Heart left ventricle (tissue), 16 donors: ENCODE data around the gene FAHD1. TPM values are rescaled to one million over a fixed set of nuclear protein-coding genes. Genes with fewer than 3 reads are reported as not detected.
"Not testable (repeated sequence)": the region's sequence is repeated elsewhere in the genome, so short reads cannot be mapped to it uniquely, and the experiment has no call there.

Source experiments
- ATAC-seq, 4 donors: fragments of 200-7000 bp; cut with Tn5 transposase; one replicate each; pipeline ENCODE4 v1.9.1; 2020 to 2022; ENCODE audit warnings: moderate library complexity in 4 of 4, mild to moderate bottlenecking in 3 of 4, moderate number of reproducible peaks in 1 of 4
- DNase-seq, 5 donors: peaks; one replicate each; pipeline ENCODE4 v3.0.0-alpha.2; 2020
- H3K27ac ChIP-seq, 12 donors: fragments of 200-600 bp; sonication (generic) in 4 of 12; one replicate each; pipeline versions ENCODE4 v1.5.0 to v1.8.0; 2016 to 2022; ENCODE audit warnings: mild to moderate bottlenecking in 2 of 12
- H3K27me3 ChIP-seq, 9 donors: fragments of 200-600 bp; sonication (generic) in 2 of 9; one replicate each; pipeline versions ENCODE4 v1.5.1 to v1.8.0; 2016 to 2022; ENCODE audit warnings: mild to moderate bottlenecking in 3 of 9
- H3K36me3 ChIP-seq, 9 donors: fragments of 200-600 bp; sonication (generic) in 2 of 9; one replicate each; pipeline versions ENCODE4 v1.5.0 to v1.8.0; 2018 to 2022; ENCODE audit warnings: mild to moderate bottlenecking in 2 of 9
- H3K4me1 ChIP-seq, 12 donors: fragments of 200-600 bp; sonication (generic) in 4 of 12; one replicate each; pipeline versions ENCODE4 v1.5.0 to v1.8.0; 2016 to 2022; ENCODE audit warnings: mild to moderate bottlenecking in 3 of 12
- H3K4me3 ChIP-seq, 12 donors: fragments of 200-600 bp; sonication (generic) in 4 of 12; one replicate each; pipeline versions ENCODE4 v1.5.0 to v1.8.0; 2017 to 2022; ENCODE audit warnings: mild to moderate bottlenecking in 9 of 12, moderate library complexity in 4 of 12
- H3K9me3 ChIP-seq, 12 donors: fragments of 200-600 bp; sonication (generic) in 4 of 12; one replicate each; pipeline versions ENCODE4 v1.5.0 to v1.8.0; 2016 to 2022; ENCODE audit warnings: mild to moderate bottlenecking in 1 of 12
- CTCF ChIP-seq, 12 donors: fragments of 200-600 bp; sonication (generic) in 4 of 12; IDR thresholded peaks; one replicate each; pipeline versions ENCODE4 v1.5.0 to v1.8.0; 2018 to 2022; ENCODE audit warnings: antibody characterized with exemption in 12 of 12, mild to moderate bottlenecking in 5 of 12
- POLR2A ChIP-seq, 2 donors: fragments of 450-650 bp; IDR thresholded peaks; one replicate each; pipeline ENCODE4 v1.6.1; 2017; ENCODE audit warnings: antibody characterized with exemption in 2 of 2, mild to moderate bottlenecking in 2 of 2, moderate library complexity in 2 of 2
- WGBS, 4 donors: extraction: QIAGEN DNeasy Blood & Tissue Kit in 2 of 4; methylation state at CpG; one replicate each; pipeline versions ENCODE4 v1.1.5 to v1.1.7; 2013 to 2018; 5-methylcytosine and 5-hydroxymethylcytosine counted together
- intact Hi-C, 10 donors: fragments of 100-400 bp; cut with DNase I; formaldehyde crosslinking; loops; one replicate each; pipeline versions ENCODE4 v1.11.1 to v1.14.2; 2022
- polyA plus RNA-seq, 2 donors: library from polyadenylated mRNA; stranded (reverse); fragments of 200-250 nt; gene quantifications; one replicate each; pipeline ENCODE4 v1.2.3, GENCODE V29; 2013
- total RNA-seq, 9 donors: library from RNA; depleted of rRNA in 2 of 9; stranded (reverse); fragments of >200 nt in 2 of 9; fragmentation: NEBNext Ultra II Directional in 3 of 9; extraction: Animal tissue kit (Norgen Biotek cat#: 25700) in 3 of 9; gene quantifications; one replicate each; pipeline versions ENCODE4 v1.1.0 to v1.2.4, GENCODE V29; 2016 to 2023
- donor health status: ischemic (EF 13 %, LVEDD 7.1; RV severe dilation, severe dysfunction).
- donor health status: healthy with polysubstance abuse.
- donor health status: DM: no; HTN: yes; CAD: no.
- donor health status: DM: no; HTN: no; CAD: no.
- donor health status: ischemic (EF 25% LVEDD 6.9; RV normal size, moderate dysfunction).
- donor health status: ischemic (EF 25% LVEDD 5.7; RV mildly dilated, moderate dysfunction).
- donor health status: healthy.
- donor health status: DM: yes; HTN: yes; CAD: no.
- donor health status: ischemic (EF 35%, LVEDD 5.7; RV mildly dilated, moderate dysfunction).
- donor health status: nonischemic (EF 11% LVEDD 7.7; RV severe dilation, severe dysfunction).
- donor health status: DM: yes; HTN: yes; CAD: no.
- donor health status: PGD.
- donor health status: ischemic (EF 29% LVEDD 5.4; RV normal size, mild dysfunction).
- donor health status: nonischemic (EF 23%, LVEDD 6.1; RV moderate dilation, normal function).

Gene FAHD1
- total and polyA plus RNA-seq, 11 donors: 19.2 to 83.8 (median 32.9) TPM

- 2 to 9% (median 6%) methylated on average over 32 to 68 of the region's 68 CpGs for whole genome bisulfite sequencing, 4 donors
- peak in 2 of 4 donors; percentile 44 to 60 for ATAC-seq
Measured at GRCh38 chr16:1871974-1872635, 45.1 kb downstream of the FAHD1 start, which contains the start of gene MEIOB. TSS of gene MEIOB (minus strand) at chr16:1872164. CDS start at chr16:1868175, 3,989 bp downstream.

GRCh38 chr16:1874854-1875253 is 47.8 kb downstream of the FAHD1 start:
- Histone ChIP-seq H3K4me3 (no peak overlapping the region), H3K4me1 (peaks cover 0 to 9% (median 0%) of the 10 kb centered on the region in 12 donors), H3K27me3 (peaks cover 9 to 63% (median 26%) of the 10 kb centered on the region in 9 donors), H3K36me3 (no peaks in the 10 kb centered on the region), H3K27ac (no peak overlapping the region), H3K9me3 (no peaks in the 10 kb centered on the region)
- TF ChIP-seq POLR2A (IDR thresholded peaks at IDR 0.05) (no peak), CTCF (IDR thresholded peaks at IDR 0.05) (no peak)
- WGBS, 4 donors: 46 to 52% (median 50%) methylated on average over 6 of the region's 6 CpGs
- ATAC-seq (no peak), DNase-seq (no peak)
- intact Hi-C loops: loop anchor here in 2 of 10 donors (5.0 kb wide), 2 partner anchors 37 to 42 kb away; partner anchors contain the start of gene HS3ST6 (in 1 of the 2)

More at GRCh38 chr16:1871974-1872635, 45.1 kb downstream of the FAHD1 start, which contains the start of gene MEIOB:
- Histone ChIP-seq H3K9me3 (no peaks in the 10 kb centered on the region), H3K36me3 (no peaks in the 10 kb centered on the region), H3K27me3 (peaks cover 8 to 58% (median 21%) of the 10 kb centered on the region in 9 donors), H3K4me3 (peak within 1 kb of the TSS in 3 of 12 donors; percentile 5 to 33 (median 32)), H3K4me1 (peaks cover 0 to 9% (median 0%) of the 10 kb centered on the region in 12 donors), H3K27ac (no peak within 1 kb of the TSS)
- intact Hi-C loops: loop anchor here in 1 of 10 donors (5.0 kb wide), 1 partner anchor 45 kb away; the partner anchor contains the start of gene HS3ST6
- TF ChIP-seq POLR2A (IDR thresholded peaks at IDR 0.05): no peak
- no peak for TF ChIP-seq CTCF (IDR thresholded peaks at IDR 0.05)
- DNase-seq: no peak

GRCh38 chr16:1876066-1876465 is 49.1 kb downstream of the FAHD1 start:
- H3K4me3 ChIP-seq, ATAC-seq, DNase-seq, H3K27ac ChIP-seq, H3K9me3 ChIP-seq, H3K36me3 ChIP-seq, H3K4me1 ChIP-seq: not testable (repeated sequence)
- intact Hi-C loops: loop anchor here in 1 of 10 donors (5.0 kb wide), 1 partner anchor 36 kb away; no protein-coding TSS in a partner anchor
- WGBS, 4 donors: 86 to 92% (median 89%) methylated on average over 13 of the region's 13 CpGs
- H3K27me3 ChIP-seq: peaks cover 9 to 74% (median 26%) of the 10 kb centered on the region in 9 donors

DNA sequence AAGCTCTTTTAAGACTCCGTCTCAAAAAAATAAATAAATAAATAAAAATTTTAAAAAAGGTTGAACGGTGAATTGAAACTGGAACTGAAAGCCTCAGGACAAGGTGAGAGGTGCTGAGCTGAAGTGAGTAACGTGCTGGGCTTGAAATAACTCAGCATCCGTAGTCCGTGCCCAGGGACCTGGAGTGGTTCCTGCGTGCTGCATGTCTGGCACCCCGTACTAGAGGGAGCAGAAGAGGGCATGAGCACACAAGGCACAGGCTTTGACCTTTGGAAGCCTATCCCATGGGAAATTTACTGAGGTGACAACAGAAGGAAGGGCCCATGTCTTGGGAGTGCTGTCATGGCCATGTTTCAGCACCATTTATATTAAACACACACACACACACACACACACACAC is 49.5 kb downstream of the FAHD1 start:
- DNase-seq: no peak
- ATAC-seq: no peak
- Histone ChIP-seq H3K36me3 (no peaks in the 10 kb centered on the region), H3K4me3 (no peak overlapping the region), H3K27ac (no peak overlapping the region), H3K27me3 (peaks cover 9 to 78% (median 26%) of the 10 kb centered on the region in 9 donors), H3K9me3 (no peaks in the 10 kb centered on the region), H3K4me1 (peaks cover 0 to 9% (median 0%) of the 10 kb centered on the region in 12 donors)
- WGBS, 4 donors: 71 to 77% (median 74%) methylated on average over 7 of the region's 7 CpGs
- intact Hi-C loops: loop anchor here in 1 of 10 donors (5.0 kb wide), 1 partner anchor 36 kb away; no protein-coding TSS in a partner anchor
- no peak for TF ChIP-seq CTCF (IDR thresholded peaks at IDR 0.05)
- no peak for TF ChIP-seq POLR2A (IDR thresholded peaks at IDR 0.05)
